Ishikawa (cell line): ENCODE results near the gene KATNAL2.
A peak's percentile ranks its signal among the peaks of the same experiment; 100 is the strongest.

Source experiments
- CEBPB ChIP-seq: IDR thresholded peaks from 2 replicates; pipeline ENCODE4 v1.6.1; 2012
- EGR1 ChIP-seq: IDR thresholded peaks from 2 replicates; pipeline ENCODE4 v1.6.1; 2012
- TAF1 ChIP-seq: IDR thresholded peaks from 2 replicates; pipeline ENCODE4 v1.6.1; 2012; ENCODE audit warnings: low read depth, mild to moderate bottlenecking
- TF ChIP-seq, protein P1 (sequence below): IDR thresholded peaks from 2 replicates; pipeline ENCODE4 v1.6.1; 2012

DNA sequence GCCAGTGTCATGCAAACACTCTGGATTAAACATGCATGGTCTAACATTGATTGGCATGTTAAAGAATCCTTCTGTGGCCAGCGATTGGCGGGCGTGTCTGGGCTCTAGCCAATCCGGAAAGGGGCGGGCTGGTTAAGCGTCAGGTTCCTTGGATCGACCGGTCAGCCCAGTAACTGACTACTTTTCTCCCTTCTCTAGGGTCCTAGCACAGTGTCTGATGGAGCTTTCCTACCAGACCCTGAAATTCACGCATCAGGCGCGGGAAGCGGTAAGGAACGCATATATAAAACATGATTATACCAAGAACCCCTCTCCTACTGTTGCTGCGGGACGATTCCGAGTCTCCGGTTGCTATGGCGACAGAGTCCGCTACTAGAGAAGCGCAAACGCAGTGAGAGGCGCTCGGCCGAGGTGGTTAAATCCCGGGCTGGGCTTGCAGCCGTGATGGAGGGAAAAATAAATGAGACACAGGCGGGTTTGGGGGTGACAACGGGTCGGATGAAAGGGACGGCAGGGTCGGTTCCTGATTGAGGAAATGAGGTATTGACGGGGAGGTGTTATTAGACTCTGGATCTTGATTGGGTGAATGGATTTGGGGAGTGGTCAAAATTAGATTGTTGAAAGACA, 29.4 kb downstream of the KATNAL2 start:
- no peak for TF ChIP-seq CEBPB
- TF ChIP-seq TAF1 = no peak
- TF ChIP-seq EGR1 = no peak
- TF ChIP-seq, protein P1, sequence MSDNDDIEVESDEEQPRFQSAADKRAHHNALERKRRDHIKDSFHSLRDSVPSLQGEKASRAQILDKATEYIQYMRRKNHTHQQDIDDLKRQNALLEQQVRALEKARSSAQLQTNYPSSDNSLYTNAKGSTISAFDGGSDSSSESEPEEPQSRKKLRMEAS = peak; percentile 24; the same call in 1 of the 2 replicates
